DND-41 (cell line): ENCODE measurements around the gene SDR39U1.

Source experiments
- ATAC-seq: fragments of 200-7000 bp; cut with Tn5 transposase; 3 replicates; pipeline ENCODE4 v1.9.1; 2021; ENCODE audit warnings: low read depth; ENCODE audit not compliant: insufficient read depth
- DNase-seq: peaks from one replicate; pipeline ENCODE4 v3.0.0-alpha.2; 2020
- H2AFZ ChIP-seq: 2 replicates; pipeline ENCODE4 v1.6.0; 2012; ENCODE audit warnings: low read depth, low read length
- H3K27ac ChIP-seq: 2 replicates; pipeline ENCODE4 v1.5.1; 2012; ENCODE audit warnings: low read length, inconsistent platforms
- H3K27me3 ChIP-seq: fragments of 200-600 bp; sonication (generic); 2 replicates; pipeline ENCODE4 v1.6.0; 2012; ENCODE audit warnings: low read length, mild to moderate bottlenecking, inconsistent platforms; ENCODE audit not compliant: insufficient read depth, poor library complexity
- H3K36me3 ChIP-seq: 2 replicates; pipeline ENCODE4 v1.5.1; 2012; ENCODE audit warnings: low read length, inconsistent platforms; ENCODE audit not compliant: insufficient read depth
- H3K4me1 ChIP-seq: 2 replicates; pipeline ENCODE4 v1.5.1; 2012; ENCODE audit warnings: mild to moderate bottlenecking, low read length; ENCODE audit not compliant: insufficient read depth
- H3K4me2 ChIP-seq: 2 replicates; pipeline ENCODE4 v1.6.0; 2012; ENCODE audit warnings: mild to moderate bottlenecking, moderate library complexity, low read length, inconsistent platforms; ENCODE audit not compliant: insufficient read depth
- H3K4me3 ChIP-seq, 2 experiments: fragments of 200-600 bp in 1 of 2; shearing (Covaris generic) in 1 of 2; 2 replicates each; pipeline ENCODE4 v1.5.1; 2012 to 2016; ENCODE audit warnings: inconsistent platforms in 2 of 2, low read length in 2 of 2, mild to moderate bottlenecking in 2 of 2, low read depth in 1 of 2, moderate library complexity in 1 of 2
- H3K79me2 ChIP-seq: 2 replicates; pipeline ENCODE4 v1.6.0; 2012; ENCODE audit warnings: low read length, inconsistent platforms; ENCODE audit not compliant: insufficient read depth
- H3K9ac ChIP-seq: 2 replicates; pipeline ENCODE4 v1.6.0; 2012; ENCODE audit warnings: low read depth, mild to moderate bottlenecking, inconsistent platforms, low read length, moderate library complexity
- H3K9me3 ChIP-seq: 2 replicates; pipeline ENCODE4 v1.5.1; 2012; ENCODE audit warnings: low read length, moderate library complexity, mild to moderate bottlenecking, inconsistent platforms; ENCODE audit not compliant: insufficient read depth, severe bottlenecking
- H4K20me1 ChIP-seq: 2 replicates; pipeline ENCODE4 v1.6.0; 2012; ENCODE audit warnings: low read length; ENCODE audit not compliant: insufficient read depth
- CTCF ChIP-seq: IDR thresholded peaks from 2 replicates; pipeline ENCODE4 v1.5.1; 2012; ENCODE audit warnings: borderline replicate concordance, low read length, moderate library complexity, mild to moderate bottlenecking; ENCODE audit not compliant: poor library complexity, severe bottlenecking; ENCODE audit errors: extremely low read depth
- EZH2 ChIP-seq: IDR thresholded peaks from 3 replicates; pipeline ENCODE4 v1.6.1; 2012; ENCODE audit warnings: borderline replicate concordance, low read depth, mild to moderate bottlenecking, moderate library complexity, low read length, inconsistent platforms; ENCODE audit not compliant: severe bottlenecking

The SDR39U1 gene

GRCh38 chr14:24465805-24466204 lies 23.2 kb upstream of the SDR39U1 start:
- Histone ChIP-seq H3K4me1 (peaks cover 4% of the 10 kb centered on the region; the same call in 1 of the 2 replicates), H3K79me2 (no peaks in the 10 kb centered on the region), H3K27ac (no peak overlapping the region), H4K20me1 (no peaks in the 10 kb centered on the region), H3K4me3 (no peak overlapping the region), H3K9me3 (no peaks in the 10 kb centered on the region), H3K36me3 (no peaks in the 10 kb centered on the region), H3K4me2 (no peak overlapping the region), H3K27me3 (no peaks in the 10 kb centered on the region), H2AFZ (no peak overlapping the region), H3K9ac (no peak overlapping the region)
- ATAC-seq (no peak), DNase-seq (no peak)
- no peak for TF ChIP-seq CTCF
- TF ChIP-seq EZH2 = no peak

- H3K27me3 ChIP-seq = no peaks in the 10 kb centered on the region
- H3K9ac ChIP-seq = no peak overlapping the region
- ATAC-seq (peak; percentile 84), DNase-seq (peak; percentile 35)
- H3K79me2 ChIP-seq = no peaks in the 10 kb centered on the region
- H2AFZ ChIP-seq = no peak overlapping the region
- no peak overlapping the region for H3K4me2 ChIP-seq
- no peak for TF ChIP-seq CTCF
- no peak for TF ChIP-seq EZH2
- H3K4me1 ChIP-seq = peaks cover 4% of the 10 kb centered on the region; the same call in 1 of the 2 replicates
- no peaks in the 10 kb centered on the region for H4K20me1 ChIP-seq
- H3K36me3 ChIP-seq = no peaks in the 10 kb centered on the region
- no peaks in the 10 kb centered on the region for H3K9me3 ChIP-seq
- H3K4me3 ChIP-seq = no peak overlapping the region
- H3K27ac ChIP-seq = no peak overlapping the region
These were observed 22.8 kb upstream of the SDR39U1 start for GRCh38 chr14:24465368-24465767.

GRCh38 chr14:24463884-24464785 lies 21.6 kb upstream of the SDR39U1 start:
- H3K9ac ChIP-seq = no peak overlapping the region

More at GRCh38 chr14:24463884-24464785, 21.6 kb upstream of the SDR39U1 start:
- Histone ChIP-seq H3K4me3 (no peak overlapping the region), H3K36me3 (no peaks in the 10 kb centered on the region), H3K27ac (no peak overlapping the region), H3K27me3 (no peaks in the 10 kb centered on the region), H2AFZ (no peak overlapping the region), H3K4me1 (peaks cover 4% of the 10 kb centered on the region; the same call in 1 of the 2 replicates), H4K20me1 (no peaks in the 10 kb centered on the region), H3K4me2 (no peak overlapping the region), H3K9me3 (no peaks in the 10 kb centered on the region), H3K79me2 (no peaks in the 10 kb centered on the region)
- no peak for DNase-seq
- no peak for ATAC-seq
- TF ChIP-seq CTCF (no peak), EZH2 (no peak)
